ENCODE measurements around the gene BTRC. TPM values are rescaled to one million over a fixed set of nuclear protein-coding genes. Genes with fewer than 3 reads are reported as not detected.

The BTRC gene
- total RNA-seq, 4 donors from 2014 or later = 12.6 to 26.5 (median 20.7) TPM

- TF ChIP-seq CTCF (IDR thresholded peaks at IDR 0.05) = no peak
- TF ChIP-seq POLR2A (IDR thresholded peaks at IDR 0.05) = no peak
- H3K4me1 ChIP-seq = no peaks in the 10 kb centered on the region
- intact Hi-C loops (cut with DNase I; ENCODE audit: low total_unique reads) = no loop called here
- H3K9me3 ChIP-seq = no peaks in the 10 kb centered on the region
- DNase-seq = no peak
- H3K36me3 ChIP-seq = no peaks in the 10 kb centered on the region
- no peak overlapping the region for H3K4me3 ChIP-seq
- H3K27ac ChIP-seq = no peak overlapping the region
- H3K27me3 ChIP-seq = no peaks in the 10 kb centered on the region
Observed at GRCh38 chr10:101468159-101468558, 114.2 kb downstream of the BTRC start.

- TF ChIP-seq POLR2A (IDR thresholded peaks at IDR 0.05) (no peak), CTCF (IDR thresholded peaks at IDR 0.05) (no peak)
- Histone ChIP-seq H3K36me3 (no peaks in the 10 kb centered on the region), H3K4me3 (no peak overlapping the region), H3K4me1 (no peaks in the 10 kb centered on the region), H3K27ac (no peak overlapping the region), H3K27me3 (no peaks in the 10 kb centered on the region), H3K9me3 (no peaks in the 10 kb centered on the region)
- intact Hi-C loops (cut with DNase I; ENCODE audit: low total_unique reads) = no loop called here
- no peak for DNase-seq
Observed at GRCh38 chr10:101476383-101476782, 122.4 kb downstream of the BTRC start.

GRCh38 chr10:101478956-101479355, 125.0 kb downstream of the BTRC start:
- Histone ChIP-seq H3K4me3 (no peak overlapping the region), H3K9me3 (no peaks in the 10 kb centered on the region), H3K36me3 (no peaks in the 10 kb centered on the region), H3K27me3 (no peaks in the 10 kb centered on the region), H3K4me1 (no peaks in the 10 kb centered on the region), H3K27ac (no peak overlapping the region)
- TF ChIP-seq CTCF (IDR thresholded peaks at IDR 0.05) = no peak
- TF ChIP-seq POLR2A (IDR thresholded peaks at IDR 0.05) = no peak
- DNase-seq = no peak
- intact Hi-C loops (cut with DNase I; ENCODE audit: low total_unique reads) = no loop called here

- Histone ChIP-seq H3K36me3 (no peaks in the 10 kb centered on the region), H3K27ac (no peak overlapping the region), H3K4me1 (no peaks in the 10 kb centered on the region), H3K9me3 (no peaks in the 10 kb centered on the region), H3K4me3 (no peak overlapping the region), H3K27me3 (no peaks in the 10 kb centered on the region)
- TF ChIP-seq CTCF (IDR thresholded peaks at IDR 0.05) (no peak), POLR2A (IDR thresholded peaks at IDR 0.05) (no peak)
- intact Hi-C loops (cut with DNase I; ENCODE audit: low total_unique reads) = no loop called here
- no peak for DNase-seq
Observed at GRCh38 chr10:101481256-101481655, 127.3 kb downstream of the BTRC start.

- no peak for TF ChIP-seq CTCF (IDR thresholded peaks at IDR 0.05)
- TF ChIP-seq POLR2A (IDR thresholded peaks at IDR 0.05) = no peak
- Histone ChIP-seq H3K27me3 (no peaks in the 10 kb centered on the region), H3K27ac (no peak overlapping the region), H3K36me3 (no peaks in the 10 kb centered on the region), H3K9me3 (no peaks in the 10 kb centered on the region), H3K4me1 (no peaks in the 10 kb centered on the region), H3K4me3 (no peak overlapping the region)
- intact Hi-C loops (cut with DNase I; ENCODE audit: low total_unique reads) = no loop called here
- no peak for DNase-seq
Observed at GRCh38 chr10:101482568-101482967, 128.6 kb downstream of the BTRC start.
